D721Med (cell line): ENCODE data around the gene PELI2.
A peak's percentile ranks its signal among the peaks of the same experiment; 100 is the strongest.

Source experiments
- DNase-seq: peaks from one replicate; pipeline ENCODE4 v3.0.0; 2011; ENCODE audit warnings: low spot score; ENCODE audit not compliant: insufficient read length
- FAIRE-seq: peaks from 2 replicates; lab custom pipeline; 2011; peaks lifted over from hg19 to GRCh38; lab: Jason Lieb, UNC
- CTCF ChIP-seq: IDR thresholded peaks from 2 replicates; pipeline ENCODE4 v1.5.1; 2012; ENCODE audit warnings: mild to moderate bottlenecking, control low read depth; ENCODE audit not compliant: insufficient read depth; ENCODE audit errors: missing control alignments

The PELI2 gene

GRCh38 chr14:56295743-56296142 lies 177.5 kb downstream of the PELI2 start:
- no peak for TF ChIP-seq CTCF
- DNase-seq: no peak
- no peak for FAIRE-seq

GRCh38 chr14:56297449-56297848 lies 179.2 kb downstream of the PELI2 start:
- no peak for TF ChIP-seq CTCF
- FAIRE-seq (peak; percentile 25), DNase-seq (peak; percentile 29)

- DNase-seq: no peak
- no peak for FAIRE-seq
- no peak for TF ChIP-seq CTCF
Observed at GRCh38 chr14:56299306-56299984, 181.2 kb downstream of the PELI2 start.

GRCh38 chr14:56300495-56300894 lies 182.3 kb downstream of the PELI2 start:
- DNase-seq: no peak
- TF ChIP-seq CTCF: no peak
- peak; percentile 41 for FAIRE-seq

- TF ChIP-seq CTCF: no peak
- DNase-seq (no peak), FAIRE-seq (no peak)
Observed at GRCh38 chr14:56304456-56304855, 186.2 kb downstream of the PELI2 start.

- no peak for FAIRE-seq
- no peak for TF ChIP-seq CTCF
- no peak for DNase-seq
Observed at GRCh38 chr14:56309198-56309597, 191.0 kb downstream of the PELI2 start.

- DNase-seq: no peak
- TF ChIP-seq CTCF: no peak
- FAIRE-seq: peak; percentile 6
Observed at GRCh38 chr14:56310643-56311042, 192.4 kb downstream of the PELI2 start.
